WTC11 (cell line): ENCODE measurements around the gene CHD1L. TPM values are rescaled to one million over a fixed set of nuclear protein-coding genes. Genes with fewer than 3 reads are reported as not detected.

Experiments
- ATAC-seq: fragments of 200-7000 bp; cut with Tn5 transposase; 2 replicates; pipeline ENCODE4 v1.10.0; 2021; ENCODE audit warnings: mild to moderate bottlenecking, moderate library complexity
- CTCF ChIA-PET: fragments of 300-600 bp; sonication (Branson Sonifier 250); formaldehyde crosslinking; loops from one replicate; lab custom pipeline; 2021; ENCODE audit warnings: antibody characterized with exemption; lab: Charles Lee
- POLR2A ChIA-PET: fragments of 350-600 bp; sonication (Branson Sonifier 250); formaldehyde crosslinking; loops from one replicate; lab custom pipeline; 2021; ENCODE audit warnings: antibody characterized with exemption; lab: Charles Lee
- DNase-seq: peaks from one replicate; pipeline ENCODE4 v3.0.0; 2021; ENCODE audit warnings: low spot score
- H3K27ac Mint-ChIP-seq: 2 replicates; pipeline ENCODE4 v1.8.0; 2021; ENCODE audit warnings: mixed read lengths
- H3K27me3 Mint-ChIP-seq: 2 replicates; pipeline ENCODE4 v1.8.0; 2021; ENCODE audit warnings: low read depth, mild to moderate bottlenecking, moderate library complexity, mixed read lengths
- H3K36me3 Mint-ChIP-seq: 2 replicates; pipeline ENCODE4 v1.8.0; 2021; ENCODE audit warnings: mixed read lengths
- H3K4me1 Mint-ChIP-seq: 2 replicates; pipeline ENCODE4 v1.8.0; 2022; ENCODE audit warnings: mixed read lengths
- H3K4me3 Mint-ChIP-seq: 2 replicates; pipeline ENCODE4 v1.8.0; 2021; ENCODE audit warnings: mild to moderate bottlenecking, moderate library complexity, mixed read lengths
- H3K9me3 Mint-ChIP-seq: 2 replicates; pipeline ENCODE4 v1.8.0; 2021; ENCODE audit warnings: mixed read lengths
- ATF1 ChIP-seq: sonication (generic); formaldehyde crosslinking; IDR thresholded peaks from 2 replicates; pipeline ENCODE4 v1.8.1; 2023; ENCODE audit warnings: mild to moderate bottlenecking, moderate library complexity, missing genetic modification reagents
- ESRRA ChIP-seq: sonication (generic); formaldehyde crosslinking; IDR thresholded peaks from 2 replicates; pipeline ENCODE4 v1.8.1; 2022; ENCODE audit warnings: mild to moderate bottlenecking, missing genetic modification reagents, borderline replicate concordance
- ETV6 ChIP-seq: sonication (generic); formaldehyde crosslinking; IDR thresholded peaks from 2 replicates; pipeline ENCODE4 v1.8.1; 2022; ENCODE audit warnings: mild to moderate bottlenecking, missing genetic modification reagents
- GABPB1 ChIP-seq: sonication (generic); formaldehyde crosslinking; IDR thresholded peaks from 2 replicates; pipeline ENCODE4 v1.8.1; 2023; ENCODE audit warnings: mild to moderate bottlenecking, missing genetic modification reagents
- IRF1 ChIP-seq: sonication (generic); formaldehyde crosslinking; IDR thresholded peaks from 2 replicates; pipeline ENCODE4 v1.8.0; 2023; ENCODE audit warnings: missing genetic modification reagents
- MYBL2 ChIP-seq: sonication (generic); formaldehyde crosslinking; IDR thresholded peaks from 2 replicates; pipeline ENCODE4 v1.8.1; 2023; ENCODE audit warnings: mild to moderate bottlenecking, moderate library complexity, missing genetic modification reagents
- NFATC4 ChIP-seq: fragments of 250-450 bp; sonication (Bioruptor Pico); IDR thresholded peaks from 2 replicates; pipeline ENCODE4 v1.9.0; 2021; ENCODE audit warnings: mild to moderate bottlenecking
- PRDM15 ChIP-seq: sonication (generic); formaldehyde crosslinking; IDR thresholded peaks from 2 replicates; pipeline ENCODE4 v1.8.0; 2022; ENCODE audit warnings: missing genetic modification reagents
- RORB ChIP-seq: fragments of 250-450 bp; sonication (Bioruptor Pico); IDR thresholded peaks from 2 replicates; pipeline ENCODE4 v1.9.0; 2021; ENCODE audit warnings: mild to moderate bottlenecking
- TEAD4 ChIP-seq: sonication (generic); formaldehyde crosslinking; IDR thresholded peaks from 2 replicates; pipeline ENCODE4 v1.8.0; 2022; ENCODE audit warnings: mild to moderate bottlenecking, missing genetic modification reagents
- ZBTB21 ChIP-seq: sonication (generic); formaldehyde crosslinking; IDR thresholded peaks from 2 replicates; pipeline ENCODE4 v1.8.1; 2023; ENCODE audit warnings: mild to moderate bottlenecking, missing genetic modification reagents, borderline replicate concordance
- ZNF232 ChIP-seq: sonication (generic); formaldehyde crosslinking; IDR thresholded peaks from 2 replicates; pipeline ENCODE4 v1.8.0; 2022; ENCODE audit warnings: mild to moderate bottlenecking, missing genetic modification reagents
- ZNF281 ChIP-seq: sonication (generic); formaldehyde crosslinking; IDR thresholded peaks from 2 replicates; pipeline ENCODE4 v1.8.0; 2023; ENCODE audit warnings: mild to moderate bottlenecking, missing genetic modification reagents
- ZNF532 ChIP-seq: fragments of 250-450 bp; sonication (Bioruptor Pico); IDR thresholded peaks from 2 replicates; pipeline ENCODE4 v1.9.0; 2021; ENCODE audit warnings: mild to moderate bottlenecking, borderline replicate concordance
- total RNA-seq: library from RNA; stranded (reverse); gene quantifications from 3 replicates; pipeline ENCODE4 v1.2.3, GENCODE V29; 2021
- TF ChIP-seq, protein P1 (sequence below): sonication (generic); formaldehyde crosslinking; IDR thresholded peaks from 2 replicates; pipeline ENCODE4 v1.8.1; 2023; ENCODE audit warnings: mild to moderate bottlenecking, missing genetic modification reagents, borderline replicate concordance
- TF ChIP-seq, protein P2 (sequence below): sonication (generic); formaldehyde crosslinking; IDR thresholded peaks from 2 replicates; pipeline ENCODE4 v1.8.1; 2022; ENCODE audit warnings: low read depth, missing genetic modification reagents, borderline replicate concordance

The CHD1L gene
- total RNA-seq, 1 experiment from 2014 or later = 68.7 TPM

- ChIA-PET CTCF (no interaction called here), POLR2A (no interaction called here)
- Mint-ChIP-seq H3K9me3 (no peaks in the 10 kb centered on the region), H3K27me3 (no peaks in the 10 kb centered on the region), H3K27ac (no peak overlapping the region), H3K36me3 (no peaks in the 10 kb centered on the region), H3K4me3 (no peak overlapping the region), H3K4me1 (no peaks in the 10 kb centered on the region)
- ATAC-seq (no peak), DNase-seq (no peak)
- TF ChIP-seq ESRRA (CRISPR knock-in tag) (no peak), GABPB1 (CRISPR knock-in tag) (no peak), PRDM15 (CRISPR knock-in tag) (no peak), RORB (CRISPR knock-in tag) (no peak), ETV6 (no peak), ZNF532 (CRISPR knock-in tag) (no peak), TEAD4 (CRISPR knock-in tag) (no peak)
- TF ChIP-seq, protein P1, sequence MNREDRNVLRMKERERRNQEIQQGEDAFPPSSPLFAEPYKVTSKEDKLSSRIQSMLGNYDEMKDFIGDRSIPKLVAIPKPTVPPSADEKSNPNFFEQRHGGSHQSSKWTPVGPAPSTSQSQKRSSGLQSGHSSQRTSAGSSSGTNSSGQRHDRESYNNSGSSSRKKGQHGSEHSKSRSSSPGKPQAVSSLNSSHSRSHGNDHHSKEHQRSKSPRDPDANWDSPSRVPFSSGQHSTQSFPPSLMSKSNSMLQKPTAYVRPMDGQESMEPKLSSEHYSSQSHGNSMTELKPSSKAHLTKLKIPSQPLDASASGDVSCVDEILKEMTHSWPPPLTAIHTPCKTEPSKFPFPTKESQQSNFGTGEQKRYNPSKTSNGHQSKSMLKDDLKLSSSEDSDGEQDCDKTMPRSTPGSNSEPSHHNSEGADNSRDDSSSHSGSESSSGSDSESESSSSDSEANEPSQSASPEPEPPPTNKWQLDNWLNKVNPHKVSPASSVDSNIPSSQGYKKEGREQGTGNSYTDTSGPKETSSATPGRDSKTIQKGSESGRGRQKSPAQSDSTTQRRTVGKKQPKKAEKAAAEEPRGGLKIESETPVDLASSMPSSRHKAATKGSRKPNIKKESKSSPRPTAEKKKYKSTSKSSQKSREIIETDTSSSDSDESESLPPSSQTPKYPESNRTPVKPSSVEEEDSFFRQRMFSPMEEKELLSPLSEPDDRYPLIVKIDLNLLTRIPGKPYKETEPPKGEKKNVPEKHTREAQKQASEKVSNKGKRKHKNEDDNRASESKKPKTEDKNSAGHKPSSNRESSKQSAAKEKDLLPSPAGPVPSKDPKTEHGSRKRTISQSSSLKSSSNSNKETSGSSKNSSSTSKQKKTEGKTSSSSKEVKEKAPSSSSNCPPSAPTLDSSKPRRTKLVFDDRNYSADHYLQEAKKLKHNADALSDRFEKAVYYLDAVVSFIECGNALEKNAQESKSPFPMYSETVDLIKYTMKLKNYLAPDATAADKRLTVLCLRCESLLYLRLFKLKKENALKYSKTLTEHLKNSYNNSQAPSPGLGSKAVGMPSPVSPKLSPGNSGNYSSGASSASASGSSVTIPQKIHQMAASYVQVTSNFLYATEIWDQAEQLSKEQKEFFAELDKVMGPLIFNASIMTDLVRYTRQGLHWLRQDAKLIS (CRISPR knock-in tag) = no peak
- TF ChIP-seq, protein P2, sequence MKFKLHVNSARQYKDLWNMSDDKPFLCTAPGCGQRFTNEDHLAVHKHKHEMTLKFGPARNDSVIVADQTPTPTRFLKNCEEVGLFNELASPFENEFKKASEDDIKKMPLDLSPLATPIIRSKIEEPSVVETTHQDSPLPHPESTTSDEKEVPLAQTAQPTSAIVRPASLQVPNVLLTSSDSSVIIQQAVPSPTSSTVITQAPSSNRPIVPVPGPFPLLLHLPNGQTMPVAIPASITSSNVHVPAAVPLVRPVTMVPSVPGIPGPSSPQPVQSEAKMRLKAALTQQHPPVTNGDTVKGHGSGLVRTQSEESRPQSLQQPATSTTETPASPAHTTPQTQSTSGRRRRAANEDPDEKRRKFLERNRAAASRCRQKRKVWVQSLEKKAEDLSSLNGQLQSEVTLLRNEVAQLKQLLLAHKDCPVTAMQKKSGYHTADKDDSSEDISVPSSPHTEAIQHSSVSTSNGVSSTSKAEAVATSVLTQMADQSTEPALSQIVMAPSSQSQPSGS (CRISPR knock-in tag) = no peak
Measured at GRCh38 chr1:147204080-147204479, 38.4 kb upstream of the CHD1L start.

DNA sequence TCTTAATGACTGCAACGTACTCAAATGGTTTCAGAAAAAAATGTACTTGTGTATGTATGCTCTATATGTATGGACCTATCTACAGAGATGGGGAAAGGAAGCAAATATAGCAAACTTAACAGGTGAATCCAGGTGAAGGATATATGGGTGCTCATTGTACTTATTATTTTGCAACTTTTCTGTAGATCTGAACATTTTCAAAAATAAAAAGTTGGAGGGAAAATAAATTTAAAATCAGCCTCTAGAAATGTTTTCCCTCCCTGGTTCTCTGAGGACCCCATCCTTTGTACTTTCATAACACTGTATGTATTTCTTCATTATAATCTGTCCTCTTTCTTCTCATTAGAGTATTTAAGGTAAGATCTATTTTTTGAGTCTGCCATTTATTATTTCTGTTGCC is 35.3 kb upstream of the CHD1L start:
- CTCF ChIA-PET = interaction anchor here (0.6 kb wide), 1 partner anchor 35 kb away, joined by 3 read pairs; the partner anchor contains the start of gene CHD1L

More for the DNA sequence above, 35.3 kb upstream of the CHD1L start:
- Mint-ChIP-seq H3K27me3 (no peaks in the 10 kb centered on the region), H3K36me3 (no peaks in the 10 kb centered on the region), H3K27ac (no peak overlapping the region), H3K9me3 (no peaks in the 10 kb centered on the region), H3K4me3 (no peak overlapping the region), H3K4me1 (no peaks in the 10 kb centered on the region)
- ATAC-seq (no peak), DNase-seq (no peak)
- POLR2A ChIA-PET = no interaction called here
- TF ChIP-seq ATF1 (CRISPR knock-in tag) (no peak), NFATC4 (CRISPR knock-in tag) (no peak), IRF1 (no peak), ESRRA (CRISPR knock-in tag) (no peak), ZBTB21 (CRISPR knock-in tag) (no peak), ZNF232 (CRISPR knock-in tag) (no peak), ZNF281 (CRISPR knock-in tag) (no peak), MYBL2 (no peak)
